T-helper 2 cell treated with Interferon-gamma antibody and Interleukin-4, amounts not matched to agents 100 ng/mL and 5 ng/mL, for 36 hours (primary cell): ENCODE data around the gene SLC15A1. TPM values are rescaled to one million over a fixed set of nuclear protein-coding genes. Genes with fewer than 3 reads are reported as not detected.

ENCODE experiments used
- intact Hi-C: fragments of 100-400 bp; cut with micrococcal nuclease; formaldehyde crosslinking; loops from one replicate; pipeline ENCODE4 v1.15.1; 2023
- total RNA-seq: library from RNA; stranded (reverse); gene quantifications from 2 replicates; pipeline ENCODE4 v1.2.3, GENCODE V29; 2022

Gene SLC15A1
- total RNA-seq, 1 donor from 2014 or later = not detected

DNA sequence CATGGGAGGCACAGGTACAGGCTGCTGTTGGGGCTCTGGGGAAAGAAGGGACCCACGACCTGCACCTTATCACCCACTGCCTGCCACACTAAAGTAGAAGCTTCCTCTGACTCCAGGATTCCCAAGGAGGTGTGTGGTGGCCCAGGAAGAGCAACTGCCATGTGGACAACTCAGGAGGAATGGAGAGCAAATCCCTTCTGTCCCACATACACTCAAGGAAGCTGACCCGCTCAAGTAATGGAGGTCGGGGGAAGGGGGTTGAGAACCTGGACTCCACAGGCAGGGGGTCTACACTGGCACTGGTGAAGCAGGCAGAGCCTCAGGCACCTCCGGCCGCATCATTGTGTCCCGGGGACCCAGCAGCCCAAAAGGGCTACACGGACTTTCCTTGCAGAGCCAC, 29.4 kb upstream of the SLC15A1 start:
- intact Hi-C loops = no loop called here

DNA sequence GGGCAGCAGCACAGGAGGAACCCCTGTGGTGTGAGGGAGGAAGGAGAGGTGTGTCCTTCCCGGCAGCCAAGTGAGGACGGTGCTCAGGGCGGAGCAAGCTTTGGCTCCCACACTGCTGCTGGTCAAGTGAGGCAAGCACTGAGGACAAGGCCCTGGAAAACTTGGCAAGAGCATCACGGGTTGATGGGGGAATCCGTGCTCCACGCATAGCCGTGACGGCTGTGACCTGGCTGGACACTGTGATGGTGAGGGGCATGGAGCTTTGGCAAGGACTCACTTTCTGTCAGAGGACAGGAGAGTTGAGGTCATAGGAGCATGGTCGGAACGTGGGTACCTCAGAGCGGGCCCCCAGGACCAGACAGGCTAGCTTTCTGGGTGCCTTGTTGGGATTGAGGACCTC, 29.0 kb upstream of the SLC15A1 start:
- intact Hi-C loops = no loop called here

DNA sequence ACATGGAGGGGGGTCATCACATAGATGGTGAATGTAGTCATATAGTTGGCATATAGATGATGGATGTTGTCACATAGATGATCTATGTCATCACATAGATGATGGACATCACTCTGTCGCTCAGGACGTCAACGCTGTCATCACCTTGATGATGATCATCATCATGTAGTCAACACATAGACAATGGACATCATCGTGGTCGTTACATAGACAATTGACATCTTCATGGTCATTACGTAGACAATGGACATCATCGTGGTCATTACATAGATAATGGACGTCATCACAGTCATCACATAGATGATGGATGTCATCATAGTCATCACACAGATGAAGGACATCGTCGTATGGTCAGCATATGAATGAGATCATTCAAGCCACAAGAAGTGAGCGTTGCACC, 28.6 kb upstream of the SLC15A1 start:
- intact Hi-C loops = no loop called here

DNA sequence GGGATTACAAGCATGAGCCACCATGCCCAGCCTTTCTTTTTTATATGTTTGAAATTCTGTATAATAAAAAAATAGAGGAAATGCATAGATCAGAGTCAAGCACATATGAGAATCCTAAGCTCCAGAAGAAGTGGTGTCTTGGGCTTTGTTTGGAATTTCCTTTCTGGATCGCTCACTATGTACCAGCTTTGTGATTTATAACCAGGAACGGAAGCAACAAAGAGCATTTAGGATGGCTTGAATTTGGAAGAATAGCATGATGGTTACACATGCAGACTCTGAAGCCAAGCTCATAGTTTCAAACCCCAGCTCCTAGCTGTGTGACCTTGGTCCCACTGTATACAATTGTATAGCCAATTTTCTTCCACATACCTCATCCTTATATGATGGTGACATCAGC, 28.0 kb upstream of the SLC15A1 start:
- intact Hi-C loops = no loop called here

DNA sequence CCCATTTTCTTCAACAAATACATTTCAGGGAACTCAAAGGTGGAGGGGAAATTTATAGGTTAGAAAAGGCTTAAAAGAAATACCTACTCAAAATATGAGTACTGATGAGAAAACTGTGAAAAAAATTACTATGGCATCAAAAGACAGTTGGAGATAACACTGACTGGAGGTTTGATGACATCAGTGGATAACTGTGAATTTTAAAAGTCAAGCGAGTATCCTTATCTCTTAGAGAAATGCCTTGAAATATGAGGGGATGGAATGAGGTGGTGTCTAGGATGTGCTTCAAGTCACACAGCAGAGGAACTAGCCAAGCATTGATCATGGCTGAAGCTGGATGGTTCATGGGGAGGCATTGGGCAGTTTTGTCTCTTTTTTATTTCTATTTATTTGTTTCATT, 27.2 kb upstream of the SLC15A1 start:
- intact Hi-C loops = no loop called here

DNA sequence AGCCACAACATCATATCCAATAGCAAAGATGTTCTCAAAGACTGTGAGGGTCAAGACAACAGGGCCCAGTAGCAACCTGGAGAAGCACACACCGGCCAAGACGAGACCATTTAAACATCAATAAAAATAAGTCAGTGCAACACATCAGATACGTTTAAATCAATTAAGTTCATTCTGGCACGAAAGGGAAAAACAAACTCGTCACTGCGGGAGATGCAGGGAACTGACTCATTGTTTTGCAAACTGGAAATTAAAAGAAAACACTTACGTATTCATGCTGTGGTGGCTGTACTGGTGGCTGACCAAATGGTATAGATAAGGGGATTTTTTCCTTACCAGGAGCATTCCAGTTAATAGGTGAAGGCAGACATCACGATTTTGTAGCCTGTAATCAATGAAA, 26.3 kb upstream of the SLC15A1 start:
- intact Hi-C loops = no loop called here

DNA sequence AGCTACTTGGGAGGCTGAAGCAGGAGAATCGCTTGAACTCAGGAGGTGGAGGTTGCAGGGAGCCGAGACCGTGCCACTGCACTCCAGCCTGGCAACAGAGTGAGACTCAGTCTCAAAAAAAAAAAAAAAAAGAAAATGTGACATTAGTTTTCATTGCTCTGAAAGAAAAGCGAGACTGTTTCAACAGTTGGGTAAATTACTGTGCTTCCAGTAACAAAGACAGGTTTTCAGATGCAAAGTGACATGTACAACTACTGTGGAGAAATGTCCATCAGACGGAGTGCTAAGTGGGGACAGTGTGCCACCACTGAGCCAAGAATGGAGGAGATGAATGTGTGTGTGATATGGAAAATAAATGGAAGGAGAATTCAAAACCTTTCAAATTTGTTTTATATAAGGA, 24.2 kb upstream of the SLC15A1 start:
- intact Hi-C loops = no loop called here

DNA sequence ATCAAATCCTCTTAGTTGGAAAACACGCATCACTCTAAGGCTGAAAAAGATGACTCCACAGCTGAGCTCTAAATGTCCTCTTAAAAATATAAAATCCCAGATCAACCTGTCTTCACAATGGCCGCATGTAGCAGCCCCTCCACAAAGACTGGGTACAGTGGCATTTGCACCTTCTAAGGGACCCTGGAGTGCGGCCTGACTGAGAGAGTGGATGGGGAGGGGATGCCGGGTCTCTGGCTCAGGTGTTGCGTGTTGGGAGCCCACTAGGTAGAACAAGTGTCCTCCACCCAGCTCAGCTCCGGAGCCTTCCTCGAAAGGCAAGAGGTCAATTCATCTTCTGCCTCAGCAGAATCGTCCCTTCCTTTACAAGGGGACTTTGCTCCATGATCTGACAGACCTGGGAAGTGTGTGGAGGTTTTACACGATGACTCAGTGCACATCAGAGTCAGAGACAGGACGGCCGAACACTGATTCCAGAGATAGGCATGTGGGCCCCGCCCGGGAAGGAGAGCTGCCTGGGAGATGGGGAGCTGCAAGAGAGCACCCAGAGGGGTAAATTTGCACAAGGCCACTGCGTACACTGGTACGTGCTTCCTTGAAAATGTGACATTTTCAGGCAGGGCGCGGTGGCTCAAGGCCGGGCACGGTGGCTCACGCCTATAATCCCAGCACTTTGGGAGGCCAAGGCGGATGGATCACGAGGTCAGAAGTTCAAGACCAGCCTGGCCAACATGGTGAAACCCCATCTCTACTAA, 23.5 kb upstream of the SLC15A1 start:
- intact Hi-C loops = no loop called here

DNA sequence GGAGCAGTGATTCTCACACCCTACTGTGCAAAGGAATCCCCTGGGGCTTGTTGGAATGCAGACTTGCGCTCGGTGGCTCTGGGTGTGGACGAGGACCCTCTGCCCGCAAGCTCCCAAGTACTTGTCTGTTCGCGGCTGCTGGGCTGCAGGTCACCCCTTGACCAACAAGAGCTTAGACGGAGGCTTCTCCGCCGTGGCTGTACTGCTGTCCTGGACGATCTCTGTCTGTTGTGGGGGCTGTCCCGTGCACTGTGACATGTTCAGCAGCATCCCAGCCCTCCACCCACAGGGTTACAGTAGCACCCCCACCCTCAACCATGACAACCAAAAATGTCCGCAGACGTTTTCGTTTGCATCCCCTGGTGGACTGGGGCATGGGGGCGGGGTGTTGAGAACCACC, 22.9 kb upstream of the SLC15A1 start:
- intact Hi-C loops = no loop called here

DNA sequence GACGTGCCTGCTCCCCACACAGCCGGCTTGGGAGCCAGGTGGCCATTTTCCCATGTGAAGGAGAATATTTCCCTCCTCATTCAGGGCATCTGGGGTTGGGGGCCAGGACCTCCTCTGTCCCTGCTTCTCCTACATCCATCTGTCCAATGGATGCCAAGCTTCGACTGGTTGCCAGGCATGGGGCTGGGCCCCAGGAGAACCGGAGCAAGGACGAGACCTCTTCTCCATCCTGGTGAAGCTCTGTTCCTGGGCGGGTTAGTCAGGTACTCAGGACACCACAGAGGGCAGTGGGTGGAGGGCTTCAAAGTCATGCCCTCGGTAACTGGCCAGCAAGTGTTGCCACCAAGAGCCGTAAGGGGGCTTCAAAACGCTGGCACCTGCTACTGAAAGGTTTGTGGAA, 22.3 kb upstream of the SLC15A1 start:
- intact Hi-C loops = no loop called here

DNA sequence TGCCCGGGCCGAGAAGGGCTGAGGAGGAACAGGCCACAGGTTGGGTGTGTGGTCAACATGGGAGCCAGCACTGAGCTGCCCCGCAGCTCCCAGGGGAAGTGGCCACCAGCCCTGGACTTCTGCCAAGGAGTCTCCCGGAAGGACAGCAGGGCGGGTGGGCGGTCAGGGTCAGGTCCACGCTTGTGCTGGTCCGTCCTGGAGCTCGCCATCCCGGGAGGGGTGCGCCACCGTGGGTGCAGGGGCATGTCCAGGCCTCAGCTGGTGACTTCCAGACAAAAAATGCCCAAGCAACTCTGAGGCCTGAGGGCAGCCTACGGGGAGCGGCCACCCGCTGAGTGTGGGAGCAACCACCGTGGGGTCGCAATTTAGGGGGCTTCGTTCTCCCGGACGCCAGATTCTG, 21.4 kb upstream of the SLC15A1 start:
- intact Hi-C loops = no loop called here

DNA sequence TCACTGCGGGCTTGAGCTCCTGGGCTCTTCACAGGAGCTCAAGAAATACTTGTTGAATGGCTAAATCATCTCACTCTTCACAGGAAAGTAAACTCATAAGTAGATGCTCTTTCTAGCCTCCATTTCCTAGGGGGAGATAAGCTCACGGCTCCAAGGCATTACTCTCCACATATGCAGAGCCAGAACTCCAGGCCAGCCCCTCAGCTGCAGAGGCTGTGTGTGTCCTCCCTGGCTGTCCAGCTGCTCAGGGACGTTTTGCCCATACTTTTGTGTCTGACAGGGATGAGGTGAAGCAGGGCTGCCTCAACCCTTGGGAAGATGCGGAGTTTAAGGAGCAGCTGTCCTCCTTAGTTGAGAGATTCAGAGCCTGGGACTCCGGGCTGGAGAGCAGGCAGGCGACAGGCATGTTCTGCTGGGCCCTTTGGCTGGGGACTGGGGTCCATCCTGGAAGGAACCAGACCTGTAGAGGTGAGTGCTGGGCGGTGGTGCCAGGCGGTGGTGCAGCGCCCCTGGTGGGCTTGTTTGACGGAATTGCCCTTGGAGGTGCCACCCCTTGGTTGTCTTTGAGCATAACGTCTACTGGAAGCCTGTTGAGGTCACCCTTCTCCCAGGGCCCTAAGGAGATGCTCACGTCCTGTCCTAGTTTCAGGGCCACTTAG, 20.5 kb upstream of the SLC15A1 start:
- intact Hi-C loops = no loop called here

DNA sequence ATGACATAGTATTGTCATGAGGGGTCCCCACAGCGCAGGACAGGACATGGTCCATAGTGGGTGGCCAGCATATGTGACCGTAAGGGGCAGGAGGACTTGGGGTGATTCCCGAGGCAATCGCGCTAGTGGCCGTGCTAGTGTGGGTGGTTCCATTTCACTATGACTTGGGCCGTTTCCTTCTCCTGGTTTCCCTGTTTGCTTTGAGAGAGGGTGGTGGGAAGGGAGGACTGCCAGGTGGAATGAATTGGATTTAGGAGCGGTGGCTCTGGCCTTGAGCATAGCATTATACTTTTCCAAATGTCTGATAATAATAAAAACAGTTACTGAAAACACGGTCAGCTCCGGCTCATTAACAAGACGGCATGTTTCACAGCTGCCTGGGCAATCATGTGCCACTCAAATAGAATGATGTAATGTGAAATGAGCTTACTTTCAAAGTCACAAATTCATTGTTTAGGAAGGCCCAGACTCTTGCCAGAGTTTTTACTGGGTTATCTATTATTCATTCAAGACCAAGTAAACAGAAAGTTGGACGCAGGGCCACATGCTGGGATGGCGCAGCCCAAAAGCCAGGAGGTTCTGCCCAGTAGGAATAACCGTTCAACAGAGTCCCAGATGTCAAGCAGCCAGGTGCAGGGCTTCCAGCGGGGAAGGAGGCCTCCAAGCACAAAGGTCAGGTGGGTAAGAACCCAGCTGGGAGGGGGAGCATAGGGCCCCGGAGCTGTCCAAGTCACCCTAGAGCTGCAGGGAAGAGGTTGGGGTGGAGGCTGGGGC, 19.6 kb upstream of the SLC15A1 start:
- intact Hi-C loops = no loop called here

DNA sequence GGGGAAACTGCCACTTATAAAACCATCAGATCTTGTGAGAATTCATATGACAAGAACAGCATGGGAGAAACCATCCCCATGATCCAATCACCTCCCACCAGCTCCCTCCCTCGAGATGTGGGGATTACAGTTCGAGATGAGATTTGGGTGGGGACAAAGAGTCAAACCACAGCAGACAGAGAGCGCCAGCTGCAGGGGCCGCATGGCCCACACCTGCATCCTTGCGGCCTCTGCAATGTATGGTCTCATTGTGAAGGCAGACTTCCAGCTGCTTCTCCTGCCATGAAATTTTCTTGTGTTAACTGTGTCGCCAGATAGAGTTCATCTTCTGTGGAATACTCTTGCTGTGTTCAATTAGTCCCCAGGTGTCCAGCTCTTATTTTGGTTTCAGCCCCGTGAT, 17.3 kb upstream of the SLC15A1 start:
- intact Hi-C loops = no loop called here

DNA sequence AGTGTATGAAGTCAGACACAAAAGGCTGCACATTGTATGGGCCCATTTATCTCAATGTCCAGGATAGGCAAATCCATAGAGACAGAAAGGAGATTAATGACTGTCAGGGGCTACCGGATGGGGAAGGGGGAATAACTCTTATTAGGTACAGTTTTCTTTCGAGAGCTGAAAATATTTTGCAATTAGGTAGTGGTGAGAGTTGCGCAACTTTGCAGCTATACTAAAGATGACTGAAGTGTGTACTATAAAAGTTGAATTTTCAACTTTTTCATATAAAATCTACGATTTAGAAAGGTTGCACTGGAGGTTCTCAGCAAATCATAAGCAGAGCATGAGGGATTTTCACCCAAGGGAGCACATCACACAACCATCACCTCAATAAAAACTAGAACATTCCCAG, 16.1 kb upstream of the SLC15A1 start:
- intact Hi-C loops = no loop called here

DNA sequence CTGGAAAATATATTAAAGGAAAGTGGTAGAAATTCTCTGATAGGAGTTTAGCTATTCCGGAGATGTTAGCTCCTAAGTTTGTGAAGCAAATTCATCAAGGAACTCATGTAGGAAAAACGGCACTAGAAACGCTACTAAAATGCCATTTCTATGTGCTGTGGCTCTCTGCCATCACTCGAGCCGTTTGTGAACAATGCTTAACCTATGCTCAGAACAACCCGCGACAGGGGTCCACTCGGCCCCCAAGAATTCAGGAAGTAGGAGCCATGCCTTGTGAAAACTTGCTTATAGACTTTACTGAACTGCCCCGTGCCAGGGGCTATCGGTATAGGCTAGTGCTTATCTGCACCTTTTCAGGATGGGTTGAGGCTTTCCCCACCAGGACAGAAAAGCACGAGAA, 14.2 kb upstream of the SLC15A1 start:
- intact Hi-C loops = no loop called here

DNA sequence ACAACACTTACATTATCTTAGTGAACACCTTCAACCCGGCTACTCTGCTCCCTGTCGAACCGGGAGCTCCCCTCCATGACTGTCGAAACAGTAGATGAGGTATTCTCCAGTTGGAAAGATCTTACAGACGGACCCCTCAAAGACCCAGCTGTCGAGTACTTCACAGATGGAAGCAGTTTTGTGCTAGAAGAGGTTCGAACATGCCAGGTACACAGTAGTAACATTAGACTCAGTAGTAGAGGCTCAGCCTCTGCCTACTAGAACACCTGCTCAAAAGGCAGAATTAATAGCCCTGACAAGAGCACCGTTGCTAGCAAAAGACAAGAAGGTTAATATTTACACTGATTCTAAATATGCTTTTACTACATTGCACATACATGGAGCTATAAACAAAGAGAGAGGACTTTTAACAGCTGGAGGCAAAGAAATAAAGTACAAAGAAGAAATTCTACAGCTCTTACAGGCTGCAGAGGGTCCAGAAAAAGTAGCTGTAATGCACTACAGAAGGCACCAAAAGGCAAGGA, 13.6 kb upstream of the SLC15A1 start:
- intact Hi-C loops = no loop called here

DNA sequence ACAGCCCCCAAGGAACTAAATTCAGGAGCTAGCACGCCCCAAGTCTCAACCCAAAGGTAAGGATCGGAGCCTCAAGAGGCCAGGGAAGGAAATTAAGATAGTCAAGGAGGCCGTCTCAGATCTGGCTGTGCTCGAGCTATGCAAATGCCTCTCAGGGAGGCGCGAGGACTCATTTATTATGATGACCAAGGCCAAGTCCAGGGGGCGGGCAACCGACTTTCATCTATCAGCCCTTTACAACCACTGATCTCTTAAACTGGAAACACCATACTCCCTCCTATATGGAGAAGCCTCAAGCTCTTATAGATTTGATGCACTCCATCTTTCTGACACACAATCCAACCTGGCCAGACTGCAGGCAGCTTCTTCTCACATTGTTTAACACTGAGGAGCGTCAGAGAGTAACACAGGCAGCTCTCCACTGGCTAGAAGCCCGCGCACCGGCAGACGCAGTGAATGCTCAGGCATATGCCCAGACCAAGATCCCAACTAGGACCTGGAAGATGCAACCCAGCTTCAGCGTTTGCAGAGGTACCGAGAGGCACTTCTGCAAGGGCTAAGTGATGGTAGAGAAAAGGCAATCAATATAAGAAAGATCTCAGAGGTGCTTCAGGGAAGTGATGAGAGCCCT, 9.6 kb upstream of the SLC15A1 start:
- intact Hi-C loops = no loop called here

DNA sequence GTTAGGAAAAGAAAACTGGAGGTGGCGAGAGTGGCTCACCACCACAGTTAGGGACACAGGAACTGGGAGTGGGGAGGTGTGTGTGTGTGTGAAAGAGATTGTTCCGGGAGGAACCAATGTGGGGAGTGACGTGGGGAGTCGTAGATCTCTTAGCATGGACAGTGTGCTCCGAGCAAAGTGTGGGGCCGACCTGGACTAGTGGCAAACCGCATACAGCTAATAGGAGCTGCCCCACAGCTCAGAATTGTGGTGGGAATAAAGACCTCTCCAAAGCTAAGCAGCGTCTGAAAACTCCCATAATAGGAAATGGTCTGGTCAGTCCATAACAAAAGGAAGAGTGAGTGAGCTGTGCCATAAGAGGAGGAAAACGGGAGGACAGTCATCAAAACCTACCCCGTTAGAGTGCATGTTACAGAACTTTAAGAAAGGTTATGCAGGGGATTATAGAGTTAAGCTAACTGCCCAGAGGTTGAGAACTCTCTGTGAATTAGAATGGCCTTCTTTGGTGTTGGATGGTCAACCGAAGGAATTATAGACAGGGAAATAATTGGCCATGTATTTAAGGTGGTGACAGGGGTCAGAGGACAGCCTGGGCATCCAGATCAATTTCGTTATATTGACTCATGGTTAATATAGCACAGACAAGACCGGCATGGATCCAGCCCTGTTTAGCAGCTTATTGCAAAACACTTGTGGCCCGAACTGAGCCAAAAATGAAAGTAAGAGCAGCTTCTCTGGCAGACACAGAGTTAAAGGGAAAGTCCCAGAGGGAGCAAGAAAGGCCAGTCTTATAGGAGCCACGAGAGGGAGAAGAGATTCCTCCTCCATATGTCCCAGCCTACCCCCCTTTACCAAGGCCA, 8.9 kb upstream of the SLC15A1 start:
- intact Hi-C loops = no loop called here

DNA sequence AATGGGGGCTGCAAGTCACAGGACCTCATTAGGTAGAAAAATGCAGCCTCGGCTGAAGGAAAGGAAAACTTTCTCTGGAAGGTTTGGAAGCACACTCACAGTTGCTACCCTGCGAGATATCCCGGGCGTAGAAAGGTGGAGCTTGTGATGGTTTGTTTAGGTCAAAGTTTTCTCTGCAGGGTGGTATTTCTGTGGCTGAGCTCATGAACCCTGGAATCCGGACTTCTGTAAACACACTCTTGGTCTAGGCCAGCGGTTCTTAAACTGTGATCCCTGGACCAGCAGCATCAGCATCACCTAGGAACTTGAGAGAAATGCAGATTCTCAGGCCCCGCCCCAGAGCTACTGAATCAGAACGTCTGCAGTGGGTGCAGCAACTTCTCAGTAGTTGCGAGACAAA, 3.3 kb upstream of the SLC15A1 start:
- intact Hi-C loops = no loop called here

DNA sequence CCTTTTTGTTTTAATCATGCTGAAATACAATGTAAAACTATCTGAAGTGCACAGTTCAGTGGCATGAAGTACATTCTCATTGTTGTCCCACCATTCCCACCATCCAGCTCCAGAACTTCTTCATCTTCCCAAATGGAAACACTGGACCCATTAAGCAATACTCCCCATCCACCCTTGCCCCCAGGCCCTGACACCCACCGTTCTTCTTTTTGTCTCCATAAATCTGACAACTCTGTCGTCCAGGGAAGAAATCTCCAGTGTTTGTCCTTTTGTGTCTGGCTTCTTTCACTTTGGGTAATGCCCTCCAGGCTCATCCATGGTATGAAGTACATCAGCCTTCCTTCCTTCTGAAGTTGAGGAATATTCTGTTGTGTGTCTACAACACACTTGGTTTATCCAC, 2.6 kb upstream of the SLC15A1 start:
- intact Hi-C loops = no loop called here
